Vagina (tissue), 2 donors: ENCODE measurements around the gene TMEM100. TPM values are rescaled to one million over a fixed set of nuclear protein-coding genes. Genes with fewer than 3 reads are reported as not detected.
A peak's percentile ranks its signal among the peaks of the same experiment; 100 is the strongest.

ENCODE experiments used
- DNase-seq, 2 donors: peaks; one replicate each; pipeline ENCODE4 v3.0.0-alpha.2; 2017; ENCODE audit errors: extremely low spot score in 2 of 2
- H3K27ac ChIP-seq: fragments of 200-600 bp; sonication (generic); one replicate; pipeline ENCODE4 v1.5.1; 2019
- H3K27me3 ChIP-seq: fragments of 200-600 bp; sonication (generic); one replicate; pipeline ENCODE4 v1.5.1; 2019
- H3K36me3 ChIP-seq, 2 donors: fragments of 200-600 bp; sonication (generic); one replicate each; pipeline ENCODE4 v1.5.1; 2017 to 2019
- H3K4me1 ChIP-seq: fragments of 200-600 bp; sonication (generic); one replicate; pipeline ENCODE4 v1.5.1; 2019
- H3K4me3 ChIP-seq, 2 donors: fragments of 200-600 bp; sonication (generic); 1 replicate in 1 of 2; 2 replicates in 1 of 2; pipeline ENCODE4 v1.5.1; 2016 to 2019
- H3K9me3 ChIP-seq: fragments of 200-600 bp; sonication (generic); one replicate; pipeline ENCODE4 v1.5.1; 2019
- POLR2A ChIP-seq, 2 donors: fragments of 450-650 bp; IDR thresholded peaks; one replicate each; pipeline ENCODE4 v1.6.1; 2017; ENCODE audit warnings: antibody characterized with exemption in 2 of 2, mild to moderate bottlenecking in 2 of 2, moderate library complexity in 2 of 2
- POLR2AphosphoS5 ChIP-seq, 2 donors: sonication (generic); formaldehyde crosslinking; IDR thresholded peaks; one replicate each; pipeline ENCODE4 v1.9.0; 2017; ENCODE audit warnings: antibody characterized with exemption in 2 of 2, mild to moderate bottlenecking in 2 of 2, low read depth in 1 of 2; ENCODE audit not compliant: insufficient read depth in 1 of 2
- intact Hi-C: fragments of 100-400 bp; cut with DNase I; formaldehyde crosslinking; loops from one replicate; pipeline ENCODE4 v1.15.1; 2023
- total RNA-seq: library from RNA; depleted of rRNA; stranded (reverse); fragments of >200 nt; gene quantifications from one replicate; pipeline ENCODE4 v1.2.3, GENCODE V29; 2016
- TF ChIP-seq, protein P1 (sequence below), 3 experiments: fragments of 450-650 bp in 2 of 3; fragments of 200-600 bp in 1 of 3; sonication (generic) in 1 of 3; IDR thresholded peaks; one replicate each; pipeline ENCODE4 v1.5.1; 2017 to 2019; ENCODE audit warnings: antibody characterized with exemption in 3 of 3, mild to moderate bottlenecking in 2 of 3, moderate library complexity in 2 of 3

Gene TMEM100, protein sequence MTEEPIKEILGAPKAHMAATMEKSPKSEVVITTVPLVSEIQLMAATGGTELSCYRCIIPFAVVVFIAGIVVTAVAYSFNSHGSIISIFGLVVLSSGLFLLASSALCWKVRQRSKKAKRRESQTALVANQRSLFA
- total RNA-seq, result 20.6 TPM

DNA sequence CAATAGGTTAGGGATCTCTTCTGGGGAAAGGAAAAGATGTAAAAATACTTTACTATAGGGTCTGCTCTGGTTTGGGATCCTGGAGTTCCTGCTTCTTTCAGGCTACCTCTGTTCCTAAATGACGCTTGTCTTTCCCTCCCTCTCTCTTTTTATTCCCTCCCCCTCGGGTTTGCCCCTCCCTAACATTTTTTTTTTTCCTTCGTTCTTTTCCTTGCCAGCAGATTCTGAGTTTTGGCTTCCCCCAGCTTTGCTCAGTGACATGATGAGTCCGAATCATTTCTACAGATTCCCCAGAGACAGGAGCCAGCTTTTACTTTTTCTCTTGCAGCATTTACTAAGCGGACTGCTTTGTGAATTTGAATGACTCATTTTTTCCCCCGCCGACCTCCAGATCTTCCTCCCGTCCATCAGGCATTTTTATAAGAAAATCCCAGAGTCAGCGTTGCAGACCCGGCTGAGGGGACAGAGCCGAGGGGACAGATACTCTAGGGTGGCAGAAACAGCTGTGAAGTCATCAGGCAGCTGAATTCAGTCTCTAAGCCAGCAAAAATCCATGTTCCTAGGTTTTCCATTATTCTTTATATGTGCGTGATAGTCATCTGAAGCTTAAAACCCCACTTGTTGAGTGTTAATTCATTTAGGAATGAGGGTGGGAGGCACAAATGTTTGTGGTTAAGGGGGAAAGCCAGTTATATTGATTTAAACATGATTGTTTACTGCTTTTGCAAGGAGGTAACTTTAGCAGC, at the start of gene TMEM100:
Gene TMEM100 (minus strand): TSS at position 123 of the 746 bp plus-strand sequence. CDS start 1,794 bp downstream, outside the sequence.
- no peak for TF ChIP-seq POLR2A (IDR thresholded peaks at IDR 0.05)
- TF ChIP-seq POLR2AphosphoS5 (IDR thresholded peaks at IDR 0.05; ENCODE audit: insufficient read depth in 1 of 2, low read depth in 1 of 2), result peak; percentile 27 to 44
- no peaks in the 10 kb centered on the region for H3K9me3 ChIP-seq
- intact Hi-C loops, result loop anchor here (10.0 kb wide), 1 partner anchor 198 kb away; no protein-coding TSS in a partner anchor
- no peaks in the 10 kb centered on the region for H3K36me3 ChIP-seq
- peaks cover 46% of the 10 kb centered on the region for H3K4me1 ChIP-seq
- peak within 1 kb of the TSS; percentile 75 for H3K27ac ChIP-seq
- no peaks in the 10 kb centered on the region for H3K27me3 ChIP-seq
- DNase-seq, result peak in 1 of 2 donors; percentile 92
- H3K4me3 ChIP-seq, result peak within 1 kb of the TSS; percentile 35 to 38

DNA sequence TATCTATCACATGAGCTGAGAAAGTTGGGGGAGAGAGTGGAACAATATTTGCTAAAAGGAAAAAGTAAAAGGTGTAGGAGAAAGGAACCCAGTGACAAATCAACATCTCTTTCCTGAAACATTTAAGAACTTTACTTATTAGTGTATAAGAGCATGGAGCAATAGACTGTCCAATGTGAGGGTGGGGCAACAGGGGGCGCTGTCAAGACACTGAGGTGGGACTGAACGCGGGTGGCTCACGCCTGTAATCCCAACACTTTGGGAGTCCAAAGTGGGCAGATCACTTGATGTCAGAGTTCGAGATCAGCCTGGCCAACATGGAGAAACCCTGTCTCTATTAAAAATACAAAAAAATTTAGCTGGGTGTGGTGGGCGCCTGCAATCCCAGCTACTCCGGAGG, 49.4 kb upstream of the TMEM100 start:
- intact Hi-C loops, result loop anchor here (5.0 kb wide), 1 partner anchor 245 kb away; no protein-coding TSS in a partner anchor
- H3K27ac ChIP-seq, result no peak overlapping the region
- H3K36me3 ChIP-seq, result peaks cover 0 to 37% of the 10 kb centered on the region in 2 donors
- no peak for TF ChIP-seq POLR2A (IDR thresholded peaks at IDR 0.05)
- TF ChIP-seq POLR2AphosphoS5 (IDR thresholded peaks at IDR 0.05; ENCODE audit: insufficient read depth in 1 of 2, low read depth in 1 of 2), result no peak
- TF ChIP-seq, protein P1, sequence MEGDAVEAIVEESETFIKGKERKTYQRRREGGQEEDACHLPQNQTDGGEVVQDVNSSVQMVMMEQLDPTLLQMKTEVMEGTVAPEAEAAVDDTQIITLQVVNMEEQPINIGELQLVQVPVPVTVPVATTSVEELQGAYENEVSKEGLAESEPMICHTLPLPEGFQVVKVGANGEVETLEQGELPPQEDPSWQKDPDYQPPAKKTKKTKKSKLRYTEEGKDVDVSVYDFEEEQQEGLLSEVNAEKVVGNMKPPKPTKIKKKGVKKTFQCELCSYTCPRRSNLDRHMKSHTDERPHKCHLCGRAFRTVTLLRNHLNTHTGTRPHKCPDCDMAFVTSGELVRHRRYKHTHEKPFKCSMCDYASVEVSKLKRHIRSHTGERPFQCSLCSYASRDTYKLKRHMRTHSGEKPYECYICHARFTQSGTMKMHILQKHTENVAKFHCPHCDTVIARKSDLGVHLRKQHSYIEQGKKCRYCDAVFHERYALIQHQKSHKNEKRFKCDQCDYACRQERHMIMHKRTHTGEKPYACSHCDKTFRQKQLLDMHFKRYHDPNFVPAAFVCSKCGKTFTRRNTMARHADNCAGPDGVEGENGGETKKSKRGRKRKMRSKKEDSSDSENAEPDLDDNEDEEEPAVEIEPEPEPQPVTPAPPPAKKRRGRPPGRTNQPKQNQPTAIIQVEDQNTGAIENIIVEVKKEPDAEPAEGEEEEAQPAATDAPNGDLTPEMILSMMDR (IDR thresholded peaks at IDR 0.05), result no peak
- H3K4me1 ChIP-seq, result peaks cover 15% of the 10 kb centered on the region
- H3K9me3 ChIP-seq, result no peaks in the 10 kb centered on the region
- H3K4me3 ChIP-seq, result no peak overlapping the region
- no peaks in the 10 kb centered on the region for H3K27me3 ChIP-seq
- DNase-seq, result no peak

DNA sequence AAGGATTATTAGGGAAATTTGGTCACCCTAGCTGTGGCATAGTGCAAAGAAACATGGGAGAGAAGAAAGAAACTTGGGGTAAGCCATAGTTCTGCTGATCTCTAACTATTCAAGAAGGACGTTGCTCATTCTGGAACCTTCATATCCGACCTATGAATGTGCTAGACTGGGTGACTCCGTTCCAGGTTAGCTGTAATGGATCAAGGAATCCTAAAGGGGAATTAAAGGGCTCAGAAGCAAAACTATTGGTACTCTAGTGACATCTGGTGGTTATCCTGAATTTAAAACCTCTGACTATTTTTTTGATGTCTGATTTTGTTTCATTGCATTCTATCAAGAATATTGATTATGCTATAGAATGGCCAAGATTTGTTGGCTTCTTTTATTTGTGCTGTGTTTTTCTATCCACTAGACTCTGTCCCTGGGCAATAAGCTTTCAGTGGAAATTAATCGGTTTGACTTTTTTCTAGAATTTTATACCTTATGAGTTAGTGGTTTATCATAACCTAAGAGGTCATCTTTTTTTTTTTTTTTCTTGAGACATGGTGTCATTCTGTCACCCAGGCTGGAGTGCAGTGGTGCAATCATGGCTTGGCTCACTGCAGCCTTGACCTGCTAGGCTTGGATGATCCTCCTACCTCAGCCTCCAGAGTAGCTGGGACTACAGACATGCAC, 47.7 kb upstream of the TMEM100 start:
- no peak for DNase-seq
- H3K27me3 ChIP-seq, result no peaks in the 10 kb centered on the region
- no peak overlapping the region for H3K4me3 ChIP-seq
- no peak for TF ChIP-seq POLR2AphosphoS5 (IDR thresholded peaks at IDR 0.05; ENCODE audit: insufficient read depth in 1 of 2, low read depth in 1 of 2)
- no peak for TF ChIP-seq POLR2A (IDR thresholded peaks at IDR 0.05)
- TF ChIP-seq, protein P1 (IDR thresholded peaks at IDR 0.05), result peak; percentile 31 to 71 (median 61)
- peaks cover 15% of the 10 kb centered on the region for H3K4me1 ChIP-seq
- H3K27ac ChIP-seq, result peak overlapping the region; percentile 51
- H3K36me3 ChIP-seq, result peaks cover 0 to 23% of the 10 kb centered on the region in 2 donors
- intact Hi-C loops, result loop anchor here (5.0 kb wide), 1 partner anchor 243 kb away; no protein-coding TSS in a partner anchor
- H3K9me3 ChIP-seq, result no peaks in the 10 kb centered on the region

DNA sequence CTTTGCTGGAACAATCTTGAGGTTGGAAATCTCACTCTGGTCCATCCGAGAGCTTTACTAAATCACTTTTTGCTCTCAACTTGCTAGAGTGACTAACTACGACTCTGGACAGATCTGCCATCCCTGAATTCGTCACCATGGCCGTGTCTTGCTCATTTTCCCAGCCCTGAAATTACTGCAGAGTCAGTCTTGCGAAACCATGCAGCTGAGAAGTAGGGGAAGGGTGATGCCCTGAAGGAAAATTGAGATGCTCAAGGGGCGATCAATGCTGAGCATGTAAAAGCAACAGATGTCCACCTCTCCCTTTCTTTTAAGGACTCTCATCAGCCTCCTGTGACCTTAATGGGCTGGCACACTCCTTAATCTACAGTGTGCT, 46.9 kb upstream of the TMEM100 start:
- intact Hi-C loops, result no loop called here
- H3K36me3 ChIP-seq, result peaks cover 0 to 23% of the 10 kb centered on the region in 2 donors
- H3K27me3 ChIP-seq, result no peaks in the 10 kb centered on the region
- no peaks in the 10 kb centered on the region for H3K9me3 ChIP-seq
- peak overlapping the region; percentile 51 for H3K27ac ChIP-seq
- TF ChIP-seq, protein P1 (IDR thresholded peaks at IDR 0.05), result no peak
- TF ChIP-seq POLR2A (IDR thresholded peaks at IDR 0.05) (no peak), POLR2AphosphoS5 (IDR thresholded peaks at IDR 0.05; ENCODE audit: insufficient read depth in 1 of 2, low read depth in 1 of 2) (no peak)
- H3K4me3 ChIP-seq, result no peak overlapping the region
- no peak for DNase-seq
- H3K4me1 ChIP-seq, result peaks cover 15% of the 10 kb centered on the region

DNA sequence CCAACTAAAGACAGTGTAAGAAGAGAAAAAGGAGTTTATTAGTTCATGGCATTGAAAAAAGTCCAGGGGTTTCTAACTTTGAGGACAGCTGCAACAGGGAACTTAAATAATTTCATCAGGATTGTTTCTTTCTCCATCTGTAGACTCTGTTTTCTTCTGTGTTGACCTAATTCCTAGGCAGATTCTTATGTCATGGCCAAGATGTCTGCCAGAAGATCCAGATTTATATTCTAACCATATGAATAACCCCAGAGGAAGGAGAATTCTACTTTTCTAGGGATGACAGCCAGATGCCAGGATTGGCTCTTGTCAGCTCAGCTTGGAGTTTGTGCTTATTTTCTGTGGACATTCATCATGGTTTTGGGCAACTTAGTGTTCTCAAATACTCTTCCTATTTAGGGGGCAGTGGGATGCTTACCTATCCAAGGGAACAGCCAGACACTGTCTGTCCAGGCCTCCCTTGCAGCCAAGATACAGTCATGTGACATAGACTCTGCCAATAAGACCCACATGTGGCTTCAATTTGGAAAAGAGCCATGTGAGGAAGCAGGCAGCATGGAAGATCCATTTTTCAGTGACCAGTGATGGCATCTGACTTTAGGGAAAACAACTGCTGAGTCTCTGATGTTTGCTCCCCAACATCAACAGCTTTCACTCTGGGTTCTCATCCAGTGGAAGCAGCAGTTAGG, 46.4 kb upstream of the TMEM100 start:
- intact Hi-C loops, result no loop called here
- Histone ChIP-seq H3K9me3 (no peaks in the 10 kb centered on the region), H3K27ac (peak overlapping the region; percentile 51), H3K4me1 (peaks cover 15% of the 10 kb centered on the region), H3K36me3 (peaks cover 0 to 19% of the 10 kb centered on the region in 2 donors), H3K27me3 (no peaks in the 10 kb centered on the region), H3K4me3 (no peak overlapping the region)
- no peak for TF ChIP-seq POLR2A (IDR thresholded peaks at IDR 0.05)
- TF ChIP-seq, protein P1 (IDR thresholded peaks at IDR 0.05), result no peak
- no peak for TF ChIP-seq POLR2AphosphoS5 (IDR thresholded peaks at IDR 0.05; ENCODE audit: insufficient read depth in 1 of 2, low read depth in 1 of 2)
- no peak for DNase-seq
